ENCODE results near the gene ETV1. TPM values are rescaled to one million over a fixed set of nuclear protein-coding genes. Genes with fewer than 3 reads are reported as not detected.

ETV1 gene
- total and polyA plus RNA-seq, 9 donors = 9.4 to 22.2 (median 15.8) TPM

DNA sequence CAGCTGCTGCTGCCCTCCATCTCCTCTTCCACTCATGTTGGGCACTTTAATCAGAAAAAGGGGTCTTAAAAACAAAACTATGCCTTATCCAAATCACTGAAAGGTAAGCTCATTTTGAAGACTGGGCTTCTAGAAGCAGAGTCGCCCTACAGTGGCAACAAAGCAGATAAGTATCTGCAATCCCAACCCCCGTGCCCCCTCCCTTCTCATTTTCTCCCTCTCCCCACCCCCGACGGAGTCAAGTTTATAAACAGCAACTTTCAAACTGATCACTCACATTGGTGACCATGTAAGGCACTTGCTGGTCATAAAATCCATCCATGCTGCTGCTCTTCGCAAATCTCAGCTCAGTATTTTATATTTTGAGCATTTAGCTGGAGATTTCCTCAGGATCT, 738 bp downstream of the ETV1 start:
- no peaks in the 10 kb centered on the region for H3K36me3 ChIP-seq (ENCODE audit: control insufficient read depth, insufficient read depth, low read length)
- no peaks in the 10 kb centered on the region for H3K9me3 ChIP-seq (replicated peaks; ENCODE audit: control insufficient read depth, low read depth, low read length)
- peak; percentile 77 for DNase-seq
- peak overlapping the region; percentile 85 for H3K4me3 ChIP-seq (ENCODE audit: low read length)
- 0% methylated on average over 4 of the region's 5 CpGs for WGBS (ENCODE audit: insufficient coverage)
- H3K27me3 ChIP-seq (ENCODE audit: control insufficient read depth, insufficient read depth, low read length) = no peaks in the 10 kb centered on the region
- peaks cover 10% of the 10 kb centered on the region for H3K4me1 ChIP-seq (ENCODE audit: control insufficient read depth, insufficient read depth, low read length)
- peak overlapping the region; percentile 99 for H3K27ac ChIP-seq (ENCODE audit: low read length)

DNA sequence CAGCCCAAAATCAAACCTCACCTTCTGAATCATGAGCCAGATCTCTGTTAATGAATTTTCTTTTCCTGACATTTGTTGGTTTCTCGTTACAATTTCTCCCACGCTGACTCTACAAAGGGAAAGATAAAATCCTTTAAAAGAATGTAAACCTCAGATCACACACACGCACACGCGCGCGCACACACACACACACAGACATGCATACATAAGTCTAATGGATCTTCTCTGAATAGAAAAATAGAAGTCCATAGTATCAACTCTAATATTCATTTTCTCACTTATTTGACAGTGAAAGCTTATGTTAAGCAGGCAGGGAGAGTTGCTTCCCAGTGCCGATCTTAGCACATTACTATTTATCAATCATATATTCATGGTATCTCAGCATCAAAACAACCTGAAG, 1.4 kb downstream of the ETV1 start:
- H3K9me3 ChIP-seq (replicated peaks; ENCODE audit: control insufficient read depth, low read depth, low read length) = no peaks in the 10 kb centered on the region
- peak overlapping the region; percentile 99 for H3K27ac ChIP-seq (ENCODE audit: low read length)
- no peaks in the 10 kb centered on the region for H3K27me3 ChIP-seq (ENCODE audit: control insufficient read depth, insufficient read depth, low read length)
- no CpG with 5 or more reads among the region's 8 CpGs for WGBS (ENCODE audit: insufficient coverage)
- peak overlapping the region; percentile 85 for H3K4me3 ChIP-seq (ENCODE audit: low read length)
- peaks cover 10% of the 10 kb centered on the region for H3K4me1 ChIP-seq (ENCODE audit: control insufficient read depth, insufficient read depth, low read length)
- DNase-seq = peak; percentile 67
- H3K36me3 ChIP-seq (ENCODE audit: control insufficient read depth, insufficient read depth, low read length) = no peaks in the 10 kb centered on the region

DNA sequence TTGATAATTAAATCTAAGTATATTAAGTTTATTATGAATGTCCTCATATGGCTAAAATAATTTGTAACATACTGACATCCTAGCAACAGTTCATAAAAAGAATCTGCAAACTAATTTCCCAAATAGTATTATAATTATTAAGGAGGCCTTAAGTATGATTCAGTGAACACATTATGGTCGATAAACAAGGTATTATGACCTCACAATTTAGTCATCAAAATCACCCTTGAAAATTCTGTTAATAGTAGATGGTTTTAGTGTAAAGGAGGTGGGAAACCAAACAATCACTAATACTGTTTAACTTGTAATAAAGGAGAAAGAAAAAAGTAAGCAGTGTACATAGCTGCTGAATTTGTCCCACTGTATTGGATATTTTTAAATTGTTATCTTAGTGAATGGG, 2.1 kb downstream of the ETV1 start:
- DNase-seq = no peak
- Histone ChIP-seq H3K4me1 (ENCODE audit: control insufficient read depth, insufficient read depth, low read length) (peaks cover 10% of the 10 kb centered on the region), H3K27ac (ENCODE audit: low read length) (no peak overlapping the region), H3K4me3 (ENCODE audit: low read length) (no peak overlapping the region), H3K27me3 (ENCODE audit: control insufficient read depth, insufficient read depth, low read length) (no peaks in the 10 kb centered on the region), H3K9me3 (replicated peaks; ENCODE audit: control insufficient read depth, low read depth, low read length) (no peaks in the 10 kb centered on the region), H3K36me3 (ENCODE audit: control insufficient read depth, insufficient read depth, low read length) (no peaks in the 10 kb centered on the region)
- no CpG with 5 or more reads among the region's 1 CpG for WGBS (ENCODE audit: insufficient coverage)

DNA sequence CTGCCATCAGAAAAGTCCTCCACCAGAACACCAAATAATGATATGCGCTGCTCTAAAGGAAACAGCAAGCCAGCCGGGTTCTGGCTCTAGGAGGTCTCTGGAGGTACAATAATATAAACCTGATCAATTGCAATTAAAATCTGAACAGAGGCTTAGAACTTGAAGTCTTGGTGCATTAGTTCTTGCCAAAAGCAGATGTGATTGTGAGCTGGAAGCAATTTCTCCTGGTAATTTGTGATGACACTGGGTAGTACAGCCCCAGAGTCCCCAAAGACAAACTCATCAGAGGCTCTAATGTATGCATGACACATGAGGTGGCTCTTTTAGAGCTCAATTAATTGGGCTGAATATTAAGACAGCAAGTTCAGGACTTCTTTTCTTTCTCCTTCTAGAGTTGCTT, 3.3 kb downstream of the ETV1 start:
- WGBS (ENCODE audit: insufficient coverage) = no CpG with 5 or more reads among the region's 2 CpGs
- H3K27ac ChIP-seq (ENCODE audit: low read length) = no peak overlapping the region
- no peaks in the 10 kb centered on the region for H3K27me3 ChIP-seq (ENCODE audit: control insufficient read depth, insufficient read depth, low read length)
- no peak overlapping the region for H3K4me3 ChIP-seq (ENCODE audit: low read length)
- DNase-seq = no peak
- no peaks in the 10 kb centered on the region for H3K9me3 ChIP-seq (replicated peaks; ENCODE audit: control insufficient read depth, low read depth, low read length)
- peaks cover 8% of the 10 kb centered on the region for H3K4me1 ChIP-seq (ENCODE audit: control insufficient read depth, insufficient read depth, low read length)
- H3K36me3 ChIP-seq (ENCODE audit: control insufficient read depth, insufficient read depth, low read length) = no peaks in the 10 kb centered on the region

DNA sequence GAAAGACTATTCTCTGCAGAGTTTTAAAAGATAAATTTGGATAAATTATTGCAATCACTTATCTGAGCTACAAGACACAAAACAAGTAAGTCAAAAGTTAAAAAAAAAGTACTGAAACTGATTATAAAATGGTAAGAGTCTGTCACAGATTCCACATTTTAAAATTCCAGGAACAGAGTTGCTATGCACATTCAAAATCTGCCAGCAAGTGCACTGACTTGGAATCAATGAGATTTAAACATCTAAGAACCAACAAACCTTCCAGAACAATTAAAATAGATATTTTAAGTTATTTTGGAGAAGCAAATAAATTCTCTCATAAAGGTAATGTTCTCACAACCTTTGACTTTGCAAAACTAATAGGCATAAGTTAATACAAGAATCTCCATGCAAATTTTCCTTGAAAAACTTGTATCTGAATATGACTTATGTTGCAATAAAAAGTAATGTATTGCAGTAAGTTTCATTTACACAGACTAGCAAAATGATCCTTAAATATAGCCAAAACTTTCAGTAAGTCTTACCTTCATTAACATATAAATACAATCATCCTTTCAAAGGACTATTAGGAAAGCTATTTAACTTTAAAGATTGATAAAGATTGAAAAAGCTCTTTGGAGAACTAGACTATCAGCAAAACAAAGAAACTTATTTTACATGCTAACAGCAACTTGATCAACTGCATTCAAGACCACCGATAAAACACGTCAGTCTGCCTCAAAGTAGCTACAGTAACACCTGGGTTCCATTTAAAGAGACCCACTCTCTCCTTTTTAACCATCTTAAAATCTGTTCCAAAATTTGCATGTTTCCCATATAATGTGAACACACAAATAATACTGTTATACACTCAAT, 4.4 kb downstream of the ETV1 start:
- H3K4me1 ChIP-seq (ENCODE audit: control insufficient read depth, insufficient read depth, low read length) = peaks cover 5% of the 10 kb centered on the region
- 68% methylated on average over 2 of the region's 2 CpGs for WGBS (ENCODE audit: insufficient coverage)

DNA sequence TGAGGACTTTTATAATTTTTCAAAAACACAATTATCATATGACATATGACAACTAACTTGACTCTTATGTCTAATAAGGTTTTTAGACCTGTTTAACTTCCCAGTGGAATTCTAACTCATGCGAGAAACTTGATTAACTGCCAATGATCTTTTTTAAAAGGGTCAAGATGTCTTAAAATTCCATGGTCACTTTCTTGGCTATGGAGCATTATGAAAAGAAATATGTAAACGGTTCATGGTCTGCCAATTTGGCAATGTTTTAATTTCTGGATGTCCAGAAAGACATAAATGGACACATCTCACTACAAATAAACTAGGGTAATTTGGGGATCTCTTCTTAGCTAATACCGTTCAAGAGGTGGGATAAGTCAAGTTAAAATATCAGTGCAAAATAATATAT, 5.4 kb downstream of the ETV1 start:
- Histone ChIP-seq H3K9me3 (replicated peaks; ENCODE audit: control insufficient read depth, low read depth, low read length) (no peaks in the 10 kb centered on the region), H3K27ac (ENCODE audit: low read length) (no peak overlapping the region), H3K27me3 (ENCODE audit: control insufficient read depth, insufficient read depth, low read length) (no peaks in the 10 kb centered on the region), H3K4me3 (ENCODE audit: low read length) (no peak overlapping the region), H3K4me1 (ENCODE audit: control insufficient read depth, insufficient read depth, low read length) (peaks cover 5% of the 10 kb centered on the region), H3K36me3 (ENCODE audit: control insufficient read depth, insufficient read depth, low read length) (no peaks in the 10 kb centered on the region)
- DNase-seq = no peak
- no CpG with 5 or more reads among the region's 3 CpGs for WGBS (ENCODE audit: insufficient coverage)

More for the DNA sequence above, 4.4 kb downstream of the ETV1 start:
- DNase-seq = no peak
- Histone ChIP-seq H3K27ac (ENCODE audit: low read length) (no peak overlapping the region), H3K27me3 (ENCODE audit: control insufficient read depth, insufficient read depth, low read length) (no peaks in the 10 kb centered on the region), H3K9me3 (replicated peaks; ENCODE audit: control insufficient read depth, low read depth, low read length) (no peaks in the 10 kb centered on the region), H3K36me3 (ENCODE audit: control insufficient read depth, insufficient read depth, low read length) (no peaks in the 10 kb centered on the region), H3K4me3 (ENCODE audit: low read length) (no peak overlapping the region)

DNA sequence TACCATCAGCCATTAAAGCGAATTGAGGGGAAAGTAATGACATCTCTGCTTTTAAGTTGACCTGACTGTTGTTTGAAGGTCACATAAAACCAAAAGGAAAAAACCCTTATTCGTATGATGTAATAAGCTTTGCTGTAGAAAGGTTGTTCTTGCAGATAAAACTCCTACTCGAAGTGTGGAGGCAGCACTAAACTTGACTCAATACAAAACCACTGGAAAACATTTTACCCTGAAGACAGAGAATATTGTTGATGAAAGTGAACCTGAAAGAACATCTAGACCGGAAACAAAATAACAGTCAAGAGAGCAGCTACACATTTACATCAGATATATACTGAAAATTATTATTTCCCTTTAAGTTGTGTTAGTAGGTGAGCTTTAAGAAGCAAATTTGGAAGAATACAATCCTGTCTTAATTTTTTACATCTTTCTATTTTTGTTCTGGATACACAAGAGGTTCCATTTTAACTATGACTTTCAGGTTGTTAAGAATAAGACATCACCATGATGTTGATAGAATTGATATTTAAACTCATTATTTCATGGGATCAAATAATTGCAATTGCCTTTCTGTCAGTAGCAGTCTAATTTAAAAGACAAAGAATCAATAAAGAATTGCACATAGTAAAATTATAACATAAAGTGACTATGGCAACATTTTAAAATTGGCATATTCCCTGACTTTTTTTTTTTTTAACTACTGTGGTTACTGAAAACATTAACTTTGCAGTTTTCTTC, 6.4 kb downstream of the ETV1 start:
- Histone ChIP-seq H3K9me3 (replicated peaks; ENCODE audit: control insufficient read depth, low read depth, low read length) (no peaks in the 10 kb centered on the region), H3K27ac (ENCODE audit: low read length) (no peak overlapping the region), H3K4me3 (ENCODE audit: low read length) (no peak overlapping the region), H3K4me1 (ENCODE audit: control insufficient read depth, insufficient read depth, low read length) (peaks cover 1% of the 10 kb centered on the region), H3K36me3 (ENCODE audit: control insufficient read depth, insufficient read depth, low read length) (no peaks in the 10 kb centered on the region), H3K27me3 (ENCODE audit: control insufficient read depth, insufficient read depth, low read length) (no peaks in the 10 kb centered on the region)
- WGBS (ENCODE audit: insufficient coverage) = no CpG with 5 or more reads among the region's 4 CpGs
- DNase-seq = no peak

DNA sequence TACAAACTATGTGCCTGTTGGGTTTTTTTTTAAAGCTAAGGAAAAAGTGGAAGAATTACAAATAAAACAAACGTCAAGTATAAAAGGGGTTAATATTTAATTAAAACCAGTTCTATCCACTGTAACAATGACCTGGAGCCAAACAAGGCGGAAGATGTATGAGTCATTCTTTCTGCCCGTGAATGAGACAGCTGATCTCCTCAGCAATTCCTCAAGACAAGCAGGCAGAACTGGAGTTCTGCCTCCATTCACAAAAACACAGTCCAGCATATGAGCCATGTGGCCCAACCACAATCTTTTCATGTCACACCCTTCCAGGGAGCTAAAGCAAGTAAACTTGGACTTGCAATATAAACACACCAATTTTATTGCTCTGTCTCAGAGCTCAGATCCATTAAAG, 8.4 kb downstream of the ETV1 start:
- Histone ChIP-seq H3K36me3 (ENCODE audit: control insufficient read depth, insufficient read depth, low read length) (peaks cover 2% of the 10 kb centered on the region), H3K9me3 (replicated peaks; ENCODE audit: control insufficient read depth, low read depth, low read length) (no peaks in the 10 kb centered on the region), H3K4me3 (ENCODE audit: low read length) (no peak overlapping the region), H3K27me3 (ENCODE audit: control insufficient read depth, insufficient read depth, low read length) (no peaks in the 10 kb centered on the region), H3K4me1 (ENCODE audit: control insufficient read depth, insufficient read depth, low read length) (no peaks in the 10 kb centered on the region), H3K27ac (ENCODE audit: low read length) (peak overlapping the region; percentile 87)
- 0% methylated on average over 1 of the region's 3 CpGs for WGBS (ENCODE audit: insufficient coverage)
- peak; percentile 98 for DNase-seq

DNA sequence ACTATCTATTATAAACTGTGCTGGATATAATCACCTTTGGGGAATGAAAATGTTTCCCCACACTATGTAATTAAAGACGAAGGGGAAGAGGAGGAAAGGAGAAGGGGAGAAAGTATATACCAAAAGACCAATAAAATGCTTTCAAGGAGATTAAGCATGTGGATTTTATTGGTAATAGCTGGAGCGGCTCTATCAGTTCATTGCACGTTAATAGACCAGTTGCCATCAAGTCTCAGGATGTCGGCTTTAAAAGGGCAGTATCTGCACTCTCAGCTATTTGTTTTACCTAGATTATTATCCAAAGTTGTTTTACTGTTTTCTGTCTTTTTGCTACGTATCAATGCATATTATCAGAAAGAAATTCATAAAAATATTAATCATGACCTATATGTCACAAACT, 9.0 kb downstream of the ETV1 start:
- no peak for DNase-seq

DNA sequence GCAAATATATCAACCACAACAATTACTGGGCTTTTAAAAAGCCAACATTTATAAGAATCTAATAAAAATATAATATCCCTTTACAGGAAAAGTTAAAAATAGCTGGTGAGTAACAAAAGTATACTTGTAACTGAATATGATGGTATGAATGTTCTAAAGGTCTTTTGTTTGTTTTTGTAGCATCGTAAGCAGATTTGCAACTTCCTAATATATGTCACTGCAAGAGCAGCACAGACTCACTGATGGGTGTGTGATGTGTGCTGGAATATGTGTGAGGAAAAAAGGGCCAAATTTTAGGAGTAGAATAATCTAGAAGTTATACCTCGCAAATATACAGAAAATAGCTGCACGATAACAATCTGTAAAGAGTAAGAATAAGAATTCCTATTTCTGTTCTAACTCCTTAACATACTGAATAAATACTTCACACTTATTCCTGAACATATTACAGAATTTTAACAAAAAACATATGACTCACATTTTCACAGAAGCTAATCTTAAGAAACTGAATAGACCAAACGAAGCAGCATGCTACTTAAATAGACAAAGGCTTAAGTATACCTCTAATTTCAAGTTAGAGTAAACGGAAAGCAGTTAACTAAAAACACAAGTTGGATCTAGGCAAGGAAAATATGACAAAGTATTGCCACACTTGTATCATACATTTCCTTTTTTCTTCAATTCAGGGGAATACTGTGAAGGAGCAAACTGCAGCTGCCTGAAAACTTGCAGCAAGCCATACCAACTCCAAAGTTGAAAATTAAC, 9.6 kb downstream of the ETV1 start:
- no peaks in the 10 kb centered on the region for H3K27me3 ChIP-seq (ENCODE audit: control insufficient read depth, insufficient read depth, low read length)
- peak; percentile 94 for DNase-seq
- peak overlapping the region; percentile 87 for H3K27ac ChIP-seq (ENCODE audit: low read length)
- peaks cover 2% of the 10 kb centered on the region for H3K36me3 ChIP-seq (ENCODE audit: control insufficient read depth, insufficient read depth, low read length)
- WGBS (ENCODE audit: insufficient coverage) = no CpG with 5 or more reads among the region's 5 CpGs
- no peak overlapping the region for H3K4me3 ChIP-seq (ENCODE audit: low read length)
- no peaks in the 10 kb centered on the region for H3K4me1 ChIP-seq (ENCODE audit: control insufficient read depth, insufficient read depth, low read length)
- no peaks in the 10 kb centered on the region for H3K9me3 ChIP-seq (replicated peaks; ENCODE audit: control insufficient read depth, low read depth, low read length)

More for the DNA sequence above, 9.0 kb downstream of the ETV1 start:
- Histone ChIP-seq H3K27me3 (ENCODE audit: control insufficient read depth, insufficient read depth, low read length) (no peaks in the 10 kb centered on the region), H3K4me3 (ENCODE audit: low read length) (no peak overlapping the region), H3K4me1 (ENCODE audit: control insufficient read depth, insufficient read depth, low read length) (no peaks in the 10 kb centered on the region), H3K27ac (ENCODE audit: low read length) (peak overlapping the region; percentile 87), H3K36me3 (ENCODE audit: control insufficient read depth, insufficient read depth, low read length) (peaks cover 2% of the 10 kb centered on the region), H3K9me3 (replicated peaks; ENCODE audit: control insufficient read depth, low read depth, low read length) (no peaks in the 10 kb centered on the region)
- no CpG with 5 or more reads among the region's 5 CpGs for WGBS (ENCODE audit: insufficient coverage)
